Tibial nerve (tissue), 4 donors: Measurements from ENCODE around the gene RNF222. TPM values are rescaled to one million over a fixed set of nuclear protein-coding genes. Genes with fewer than 3 reads are reported as not detected.

Experiments used
- DNase-seq, 2 donors: peaks; one replicate each; pipeline ENCODE4 v3.0.0-alpha.2; 2019; ENCODE audit warnings: low spot score in 2 of 2
- H3K27ac ChIP-seq, 4 donors: fragments of 200-600 bp; sonication (generic) in 3 of 4; one replicate each; pipeline ENCODE4 v1.5.1; 2017 to 2019; ENCODE audit warnings: mild to moderate bottlenecking in 1 of 4
- H3K27me3 ChIP-seq, 2 donors: fragments of 200-600 bp; sonication (generic) in 1 of 2; one replicate each; pipeline versions ENCODE4 v1.5.1 to v1.6.0; 2017 to 2019
- H3K36me3 ChIP-seq, 3 donors: fragments of 200-600 bp; sonication (generic); one replicate each; pipeline ENCODE4 v1.5.1; 2018 to 2019
- H3K4me1 ChIP-seq, 4 donors: fragments of 200-600 bp; sonication (generic) in 3 of 4; one replicate each; pipeline ENCODE4 v1.5.1; 2017 to 2019
- H3K4me3 ChIP-seq, 4 donors: fragments of 200-600 bp; sonication (generic) in 3 of 4; one replicate each; pipeline ENCODE4 v1.5.1; 2017 to 2019; ENCODE audit warnings: mild to moderate bottlenecking in 1 of 4, moderate library complexity in 1 of 4
- H3K9me3 ChIP-seq, 4 donors: fragments of 200-600 bp; sonication (generic) in 3 of 4; one replicate each; pipeline ENCODE4 v1.5.1; 2017 to 2019
- EP300 ChIP-seq, 2 donors: sonication (generic); formaldehyde crosslinking; IDR thresholded peaks; one replicate each; pipeline ENCODE4 v1.6.1; 2017; ENCODE audit warnings: antibody characterized with exemption in 2 of 2, mild to moderate bottlenecking in 1 of 2
- POLR2A ChIP-seq, 2 donors: fragments of 450-650 bp; IDR thresholded peaks; one replicate each; pipeline ENCODE4 v1.6.1; 2017; ENCODE audit warnings: antibody characterized with exemption in 2 of 2, mild to moderate bottlenecking in 2 of 2, moderate library complexity in 2 of 2
- WGBS, 2 donors: methylation state at CpG; one replicate each; pipeline ENCODE4 v1.1.5; 2018; 5-methylcytosine and 5-hydroxymethylcytosine counted together
- total RNA-seq, 4 donors: library from RNA; depleted of rRNA; stranded (reverse); fragments of >200 nt; gene quantifications; one replicate each; pipeline ENCODE4 v1.1.0, GENCODE V29; 2016
- TF ChIP-seq, protein P1 (sequence below), 5 experiments: fragments of 200-600 bp in 3 of 5; fragments of 450-650 bp in 2 of 5; sonication (generic) in 3 of 5; IDR thresholded peaks; one replicate each; pipeline ENCODE4 v1.5.1; 2016 to 2019; ENCODE audit warnings: antibody characterized with exemption in 5 of 5, mild to moderate bottlenecking in 3 of 5, moderate library complexity in 2 of 5

Gene RNF222
- total RNA-seq, 4 donors from 2014 or later = 0.59 TPM; not detected in 3

DNA sequence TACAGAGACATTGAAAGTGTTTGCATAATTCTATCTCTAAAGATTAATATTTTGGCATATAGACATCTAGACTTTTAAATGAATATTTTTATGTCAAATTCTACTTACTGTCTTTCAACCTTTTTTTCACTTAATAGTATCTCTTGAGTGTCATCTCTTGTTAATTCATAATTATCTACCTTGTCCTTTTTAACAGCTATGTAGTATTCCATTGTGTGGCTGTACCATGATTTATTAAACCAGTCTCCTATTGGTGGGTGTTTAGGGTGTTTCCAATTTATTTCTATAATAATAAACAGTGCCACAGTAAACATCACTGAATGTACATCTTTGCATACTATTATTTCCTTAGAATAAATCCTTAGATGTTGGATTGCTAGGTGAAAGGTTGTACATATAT, 16.3 kb upstream of the RNF222 start:
- TF ChIP-seq EP300 (IDR thresholded peaks at IDR 0.05) (no peak), POLR2A (IDR thresholded peaks at IDR 0.05) (no peak)
- DNase-seq = no peak
- Histone ChIP-seq H3K36me3 (no peaks in the 10 kb centered on the region), H3K27ac (no peak overlapping the region), H3K9me3 (no peaks in the 10 kb centered on the region), H3K4me1 (peaks cover 0 to 10% (median 0%) of the 10 kb centered on the region in 4 donors), H3K4me3 (no peak overlapping the region), H3K27me3 (no peaks in the 10 kb centered on the region)

DNA sequence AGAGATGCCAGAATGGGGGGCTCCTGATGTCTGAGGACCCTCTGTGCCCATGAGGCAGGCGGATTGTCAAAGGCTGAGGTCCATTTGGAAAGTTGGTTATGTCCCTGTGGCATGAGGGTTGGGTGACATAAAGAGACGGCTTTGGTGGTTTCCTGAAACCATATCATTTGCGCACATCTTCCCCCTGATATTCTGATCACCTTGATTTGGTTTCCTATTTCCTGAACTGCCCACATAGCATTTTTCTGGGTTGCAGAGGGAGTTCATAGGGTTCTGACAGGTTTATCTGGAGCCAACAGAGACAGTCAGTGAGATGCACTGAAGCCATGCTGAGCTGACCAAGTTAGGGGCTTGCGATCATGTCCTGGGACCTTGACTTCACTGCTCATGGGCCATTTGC, 15.7 kb upstream of the RNF222 start:
- Histone ChIP-seq H3K4me1 (peaks cover 0 to 10% (median 0%) of the 10 kb centered on the region in 4 donors), H3K9me3 (no peaks in the 10 kb centered on the region), H3K27ac (no peak overlapping the region), H3K4me3 (no peak overlapping the region), H3K36me3 (no peaks in the 10 kb centered on the region), H3K27me3 (no peaks in the 10 kb centered on the region)
- DNase-seq = no peak
- TF ChIP-seq EP300 (IDR thresholded peaks at IDR 0.05) (no peak), POLR2A (IDR thresholded peaks at IDR 0.05) (no peak)
- TF ChIP-seq, protein P1, sequence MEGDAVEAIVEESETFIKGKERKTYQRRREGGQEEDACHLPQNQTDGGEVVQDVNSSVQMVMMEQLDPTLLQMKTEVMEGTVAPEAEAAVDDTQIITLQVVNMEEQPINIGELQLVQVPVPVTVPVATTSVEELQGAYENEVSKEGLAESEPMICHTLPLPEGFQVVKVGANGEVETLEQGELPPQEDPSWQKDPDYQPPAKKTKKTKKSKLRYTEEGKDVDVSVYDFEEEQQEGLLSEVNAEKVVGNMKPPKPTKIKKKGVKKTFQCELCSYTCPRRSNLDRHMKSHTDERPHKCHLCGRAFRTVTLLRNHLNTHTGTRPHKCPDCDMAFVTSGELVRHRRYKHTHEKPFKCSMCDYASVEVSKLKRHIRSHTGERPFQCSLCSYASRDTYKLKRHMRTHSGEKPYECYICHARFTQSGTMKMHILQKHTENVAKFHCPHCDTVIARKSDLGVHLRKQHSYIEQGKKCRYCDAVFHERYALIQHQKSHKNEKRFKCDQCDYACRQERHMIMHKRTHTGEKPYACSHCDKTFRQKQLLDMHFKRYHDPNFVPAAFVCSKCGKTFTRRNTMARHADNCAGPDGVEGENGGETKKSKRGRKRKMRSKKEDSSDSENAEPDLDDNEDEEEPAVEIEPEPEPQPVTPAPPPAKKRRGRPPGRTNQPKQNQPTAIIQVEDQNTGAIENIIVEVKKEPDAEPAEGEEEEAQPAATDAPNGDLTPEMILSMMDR (IDR thresholded peaks at IDR 0.05) = no peak
- 84 to 91% methylated on average over 3 to 4 of the region's 4 CpGs for WGBS, 2 donors

DNA sequence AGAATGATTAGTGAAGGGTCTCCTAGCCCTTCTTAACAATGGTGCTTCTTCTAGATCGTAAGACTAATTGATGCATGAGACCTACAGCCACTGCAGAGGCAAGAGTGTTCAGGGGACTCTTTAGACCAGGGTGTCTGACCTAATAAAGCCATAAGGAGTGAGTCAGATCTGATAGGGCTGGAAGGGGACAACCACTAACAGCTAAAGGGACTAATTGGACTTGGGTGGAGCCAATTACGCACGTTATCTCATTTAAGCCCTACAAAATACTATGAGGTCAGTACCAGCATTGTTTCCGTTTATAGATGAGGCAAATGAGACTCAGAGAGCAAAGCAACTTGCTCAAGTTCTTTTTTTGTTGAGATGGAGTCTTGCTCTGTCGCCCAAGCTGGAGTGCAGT, 14.5 kb upstream of the RNF222 start:
- Histone ChIP-seq H3K9me3 (no peaks in the 10 kb centered on the region), H3K4me3 (no peak overlapping the region), H3K27ac (no peak overlapping the region), H3K27me3 (no peaks in the 10 kb centered on the region), H3K36me3 (no peaks in the 10 kb centered on the region), H3K4me1 (peaks cover 0 to 10% (median 0%) of the 10 kb centered on the region in 4 donors)
- TF ChIP-seq EP300 (IDR thresholded peaks at IDR 0.05) (no peak), POLR2A (IDR thresholded peaks at IDR 0.05) (no peak)
- TF ChIP-seq, protein P1 (IDR thresholded peaks at IDR 0.05) = no peak
- no peak for DNase-seq
- WGBS, 2 donors = 70 to 81% methylated on average over 5 of the region's 5 CpGs

DNA sequence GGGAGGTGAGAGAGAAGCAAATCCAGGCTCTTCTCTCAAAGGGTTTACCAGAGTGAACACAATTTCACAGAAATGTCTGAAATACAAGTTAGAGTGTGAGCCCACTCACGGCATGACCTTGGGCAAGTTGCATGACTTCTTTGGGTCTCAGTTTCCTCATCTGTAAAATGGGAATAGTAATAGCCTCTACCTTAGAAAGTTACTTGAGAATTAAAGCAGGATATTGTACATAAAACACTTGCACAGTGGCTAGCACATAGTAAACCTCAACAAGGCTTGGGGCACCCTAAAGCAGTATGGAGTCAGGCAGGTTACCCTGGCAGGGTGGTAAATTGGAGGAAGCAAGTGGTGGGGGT, 13.2 kb upstream of the RNF222 start:
- TF ChIP-seq EP300 (IDR thresholded peaks at IDR 0.05) (no peak), POLR2A (IDR thresholded peaks at IDR 0.05) (no peak)
- TF ChIP-seq, protein P1 (IDR thresholded peaks at IDR 0.05) = no peak
- no peaks in the 10 kb centered on the region for H3K27me3 ChIP-seq
- WGBS, 2 donors = 62 to 90% methylated on average over 1 of the region's 1 CpG
- H3K36me3 ChIP-seq = no peaks in the 10 kb centered on the region
- H3K27ac ChIP-seq = no peak overlapping the region
- H3K4me1 ChIP-seq = peaks cover 0 to 10% (median 0%) of the 10 kb centered on the region in 4 donors
- H3K4me3 ChIP-seq = no peak overlapping the region
- no peaks in the 10 kb centered on the region for H3K9me3 ChIP-seq
- DNase-seq = no peak

DNA sequence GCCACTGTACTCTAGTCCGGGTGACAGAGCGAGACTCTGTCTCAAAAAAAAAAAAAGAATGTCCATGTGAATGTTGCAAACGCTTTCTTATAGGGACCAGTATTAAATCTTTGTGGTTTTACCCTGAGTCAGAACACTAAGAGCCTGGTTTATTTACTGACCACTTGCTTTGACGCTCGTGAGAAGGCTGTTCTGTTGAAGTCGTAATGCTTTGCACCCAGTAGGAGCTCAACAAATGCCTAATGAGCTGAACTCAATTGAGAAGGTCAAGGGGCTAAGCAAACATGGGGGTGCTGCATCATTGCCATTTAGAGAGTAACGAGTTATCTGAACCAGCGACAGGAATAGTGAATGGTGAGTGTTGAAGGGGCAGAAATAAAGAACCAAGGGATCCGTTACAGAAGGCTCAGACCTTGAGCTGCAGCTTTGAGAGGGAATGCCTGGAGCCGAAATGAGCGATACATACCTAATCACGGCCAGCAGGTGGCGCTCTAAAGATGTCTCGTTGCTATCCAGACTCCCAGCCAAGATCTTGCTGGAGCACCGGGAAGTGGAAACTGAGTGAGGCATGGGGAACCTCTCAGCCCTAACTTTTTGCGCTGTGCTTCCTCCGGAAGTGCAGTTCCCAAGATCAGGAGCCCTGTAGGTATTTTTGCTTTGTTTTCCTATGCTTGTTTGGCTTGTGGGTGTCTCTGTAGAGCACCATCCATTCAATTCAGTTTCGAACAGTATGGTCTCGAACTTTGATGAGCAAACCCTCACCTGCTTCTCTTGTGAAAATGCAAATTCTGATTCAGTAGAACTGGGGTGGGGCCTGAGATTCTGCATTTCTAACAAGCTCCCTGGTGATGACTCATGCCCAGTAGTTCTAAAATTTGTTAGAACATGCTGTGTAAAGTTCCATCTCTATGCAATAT, 12.6 kb upstream of the RNF222 start:
- H3K4me3 ChIP-seq = no peak overlapping the region
- TF ChIP-seq POLR2A (IDR thresholded peaks at IDR 0.05) (no peak), EP300 (IDR thresholded peaks at IDR 0.05) (peak in 1 of 2 donors; percentile 48)
- TF ChIP-seq, protein P1 (IDR thresholded peaks at IDR 0.05) = peak; percentile 79 to 90 (median 87)
- H3K4me1 ChIP-seq = peaks cover 0 to 10% (median 0%) of the 10 kb centered on the region in 4 donors
- DNase-seq = peak; percentile 77 to 89
- 26 to 27% methylated on average over 19 of the region's 19 CpGs for WGBS, 2 donors
- no peak overlapping the region for H3K27ac ChIP-seq
- H3K36me3 ChIP-seq = no peaks in the 10 kb centered on the region
- no peaks in the 10 kb centered on the region for H3K9me3 ChIP-seq
- no peaks in the 10 kb centered on the region for H3K27me3 ChIP-seq
